ENCODE data around the gene CDH23.

CDH23 gene

DNA sequence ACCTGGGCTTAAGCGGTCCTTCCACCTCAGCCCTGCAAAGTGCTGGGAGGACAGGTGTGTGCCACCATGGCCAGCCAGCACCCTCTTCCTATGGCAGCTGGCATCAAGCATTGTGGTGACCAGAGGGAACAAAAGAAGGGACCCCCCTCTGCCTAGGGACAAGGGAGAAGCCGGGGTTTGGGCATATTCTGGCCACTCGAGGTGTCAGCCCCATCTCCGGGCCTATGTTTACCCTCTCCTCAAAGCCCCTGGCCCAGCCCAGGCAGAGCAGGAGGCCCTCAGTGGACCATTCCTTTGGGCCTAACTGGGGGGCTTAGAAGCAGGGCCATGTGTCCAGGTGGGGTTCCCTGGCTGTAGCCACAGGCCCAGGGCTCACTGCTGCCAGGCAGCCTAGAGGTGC lies 352.7 kb downstream of the CDH23 start:
- TF ChIP-seq CTCF (IDR thresholded peaks at IDR 0.05; ENCODE audit: insufficient read depth, low read length, missing control alignments), result no peak
- H3K4me3 ChIP-seq (ENCODE audit: low read depth, low read length), result no peak overlapping the region
- DNase-seq (ENCODE audit: low read depth, low spot score), result no peak
- ChIA-PET POLR2A (interaction anchor here (1.0 kb wide), 1 partner anchor 9 kb away, joined by 4 read pairs; no protein-coding TSS in a partner anchor), CTCF (interaction anchor here (1.3 to 1.4 kb wide), 2 partner anchors 8 to 16 kb away, joined by 3 to 5 read pairs; no protein-coding TSS in a partner anchor)

DNA sequence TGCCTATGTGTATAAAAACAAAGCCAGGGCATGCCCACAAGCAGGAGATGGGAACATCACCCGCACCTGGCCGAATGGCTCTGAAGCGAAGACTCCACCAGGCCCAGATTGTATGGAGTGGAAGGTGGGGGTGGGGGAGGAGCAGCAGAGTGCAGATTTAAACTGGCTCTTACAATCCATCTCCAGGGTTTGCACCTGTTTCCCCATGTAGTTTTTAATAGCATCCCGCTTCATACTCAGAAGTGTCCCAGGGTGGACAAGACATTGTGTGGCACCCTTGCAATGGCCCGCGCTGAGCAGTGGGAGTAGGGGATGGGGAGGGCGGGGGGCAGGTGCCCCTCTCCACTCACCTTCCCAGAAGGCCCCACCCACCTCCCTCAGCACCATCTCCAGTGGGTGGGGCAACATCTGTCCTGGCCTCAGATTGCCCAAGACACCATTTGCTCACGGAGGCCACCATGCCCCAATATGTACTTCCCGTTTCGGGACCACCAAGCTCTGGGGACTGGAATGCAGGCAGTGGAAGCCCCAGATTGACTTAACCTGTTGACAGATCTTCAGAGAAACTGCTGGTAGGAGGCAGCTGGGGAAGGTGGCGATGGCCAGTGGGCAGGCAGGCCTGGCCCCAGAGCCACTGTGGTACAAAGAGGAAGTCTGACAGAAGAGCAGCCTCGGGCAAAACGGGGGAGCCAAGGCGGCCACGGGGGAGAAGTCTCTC lies 353.6 kb downstream of the CDH23 start:
- DNase-seq (ENCODE audit: low read depth, low spot score), result no peak
- no peak overlapping the region for H3K4me3 ChIP-seq (ENCODE audit: low read depth, low read length)
- TF ChIP-seq CTCF (IDR thresholded peaks at IDR 0.05; ENCODE audit: insufficient read depth, low read length, missing control alignments), result no peak
- POLR2A ChIA-PET, result no interaction called here
- CTCF ChIA-PET, result no interaction called here

DNA sequence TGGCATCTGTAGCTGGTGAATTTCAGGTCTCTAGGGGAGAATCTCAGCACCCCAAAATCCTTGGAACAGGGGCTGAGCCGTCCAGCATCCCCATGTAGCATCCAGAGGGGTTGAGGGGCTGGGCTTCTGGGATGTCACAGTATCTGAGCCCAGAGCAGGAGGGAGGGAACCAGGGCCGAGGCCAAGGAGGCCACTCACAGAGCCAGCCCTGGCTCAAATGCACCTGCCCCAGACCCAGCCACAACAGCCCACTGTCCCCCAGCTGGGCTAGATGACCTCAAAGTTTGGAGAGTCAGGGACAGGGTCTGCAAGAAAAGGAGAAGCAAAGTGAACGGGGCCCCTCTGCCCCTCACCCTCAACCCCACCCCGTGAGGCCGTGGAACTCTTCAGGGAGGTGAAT lies 354.3 kb downstream of the CDH23 start:
- DNase-seq (ENCODE audit: low read depth, low spot score), result no peak
- ChIA-PET CTCF (no interaction called here), POLR2A (no interaction called here)
- TF ChIP-seq CTCF (IDR thresholded peaks at IDR 0.05; ENCODE audit: insufficient read depth, low read length, missing control alignments), result no peak
- no peak overlapping the region for H3K4me3 ChIP-seq (ENCODE audit: low read depth, low read length)

DNA sequence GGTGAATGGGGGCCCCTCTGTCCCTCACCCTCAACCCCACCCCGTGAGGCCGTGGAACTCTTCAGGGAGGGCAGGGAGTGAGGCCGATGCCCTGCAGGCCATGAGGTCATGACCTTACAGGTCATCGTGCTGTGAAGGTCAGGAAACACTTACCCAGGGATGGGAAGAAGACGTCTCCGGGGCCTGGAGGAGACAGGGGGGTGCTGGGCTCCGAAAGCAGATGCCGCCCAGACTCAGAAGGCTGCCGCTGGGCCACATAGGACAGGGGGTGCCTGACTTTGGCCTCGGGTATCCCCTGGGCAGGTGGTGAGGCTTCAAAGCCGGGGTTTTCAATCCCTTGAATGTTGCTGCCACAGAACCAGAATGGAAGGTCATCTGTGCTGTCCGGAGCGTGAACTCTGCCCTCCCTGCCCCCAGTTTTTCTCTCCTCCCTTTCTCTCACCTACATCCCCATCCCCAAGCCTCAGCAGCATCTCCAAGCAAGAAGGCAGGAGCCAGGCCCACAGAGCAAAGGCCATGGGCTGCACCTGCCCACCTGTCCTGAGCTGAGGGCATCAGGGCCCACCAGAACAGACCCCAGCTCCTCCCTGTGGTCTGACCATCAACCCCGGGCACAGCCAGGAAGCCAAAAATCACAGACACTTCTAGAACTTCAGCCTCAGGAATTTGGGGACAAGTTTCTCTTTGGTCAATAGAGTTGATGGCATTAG lies 354.9 kb downstream of the CDH23 start:
- POLR2A ChIA-PET, result no interaction called here
- no peak overlapping the region for H3K4me3 ChIP-seq (ENCODE audit: low read depth, low read length)
- TF ChIP-seq CTCF (IDR thresholded peaks at IDR 0.05; ENCODE audit: insufficient read depth, low read length, missing control alignments), result no peak
- DNase-seq (ENCODE audit: low read depth, low spot score), result no peak
- CTCF ChIA-PET, result interaction anchor here (1.0 to 1.4 kb wide), 3 partner anchors 9 to 54 kb away, joined by 3 to 5 read pairs (median 3); no protein-coding TSS in a partner anchor

GRCh38 chr10:71752391-71753090 lies 355.8 kb downstream of the CDH23 start:
- no peak for TF ChIP-seq CTCF (IDR thresholded peaks at IDR 0.05; ENCODE audit: insufficient read depth, low read length, missing control alignments)
- no peak overlapping the region for H3K4me3 ChIP-seq (ENCODE audit: low read depth, low read length)
- CTCF ChIA-PET, result interaction anchor here (1.0 to 1.4 kb wide), 3 partner anchors 10 to 55 kb away, joined by 3 to 5 read pairs (median 3); no protein-coding TSS in a partner anchor
- POLR2A ChIA-PET, result no interaction called here
- DNase-seq (ENCODE audit: low read depth, low spot score), result no peak
